Heart right ventricle (tissue), 16 donors: Measurements from ENCODE around the gene PRSS56. TPM values are rescaled to one million over a fixed set of nuclear protein-coding genes. Genes with fewer than 3 reads are reported as not detected.

Experiments used
- ATAC-seq, 8 donors: fragments of 200-7000 bp; cut with Tn5 transposase; one replicate each; pipeline ENCODE4 v1.9.1; 2020; ENCODE audit warnings: mild to moderate bottlenecking in 8 of 8, moderate library complexity in 8 of 8, moderate number of reproducible peaks in 1 of 8
- DNase-seq, 2 donors: peaks; one replicate each; pipeline ENCODE4 v3.0.0-alpha.2; 2020
- H3K27ac ChIP-seq, 10 donors: fragments of 200-600 bp; sonication (generic) in 2 of 10; one replicate each; pipeline versions ENCODE4 v1.5.0 to v1.8.0; 2020 to 2022; ENCODE audit warnings: mild to moderate bottlenecking in 3 of 10
- H3K27me3 ChIP-seq, 7 donors: fragments of 200-600 bp; one replicate each; pipeline ENCODE4 v1.8.0; 2021 to 2022; ENCODE audit warnings: mild to moderate bottlenecking in 2 of 7
- H3K36me3 ChIP-seq, 9 donors: fragments of 200-600 bp; sonication (generic) in 1 of 9; one replicate each; pipeline versions ENCODE4 v1.5.0 to v1.8.0; 2020 to 2022; ENCODE audit warnings: mild to moderate bottlenecking in 2 of 9
- H3K4me1 ChIP-seq, 9 donors: fragments of 200-600 bp; sonication (generic) in 1 of 9; one replicate each; pipeline versions ENCODE4 v1.5.0 to v1.8.0; 2020 to 2022; ENCODE audit warnings: mild to moderate bottlenecking in 4 of 9
- H3K4me3 ChIP-seq, 10 donors: fragments of 200-600 bp; sonication (generic) in 2 of 10; one replicate each; pipeline versions ENCODE4 v1.5.0 to v1.8.0; 2020 to 2022; ENCODE audit warnings: mild to moderate bottlenecking in 7 of 10, moderate library complexity in 2 of 10
- H3K9me3 ChIP-seq, 11 donors: fragments of 200-600 bp in 10 of 11; sonication (generic) in 2 of 11; one replicate each; pipeline versions ENCODE4 v1.5.0 to v1.8.0; 2013 to 2022; ENCODE audit warnings: mild to moderate bottlenecking in 2 of 11, control low read depth in 1 of 11, moderate library complexity in 1 of 11
- WGBS, 2 donors: extraction: QIAGEN DNeasy Blood & Tissue Kit; methylation state at CpG; one replicate each; pipeline ENCODE4 v1.1.7; 2013; ENCODE audit warnings: inconsistent platforms in 1 of 2; 5-methylcytosine and 5-hydroxymethylcytosine counted together
- intact Hi-C, 10 donors: fragments of 100-400 bp; cut with DNase I; formaldehyde crosslinking; loops; one replicate each; pipeline versions ENCODE4 v1.11.1 to v1.14.2; 2022
- polyA plus RNA-seq, 2 donors: library from polyadenylated mRNA; stranded (reverse); fragments of 200-250 nt; gene quantifications; one replicate each; pipeline ENCODE4 v1.2.3, GENCODE V29; 2013
- total RNA-seq, 10 donors: library from RNA; stranded (reverse); fragmentation: NEBNext Ultra II Directional in 3 of 10; extraction: Animal tissue kit (Norgen Biotek cat#: 25700) in 3 of 10; gene quantifications; one replicate each; pipeline versions ENCODE4 v1.2.1 to v1.2.4, GENCODE V29; 2021 to 2023
- TF ChIP-seq, protein P1 (sequence below), 9 donors: fragments of 200-600 bp; sonication (generic) in 2 of 9; IDR thresholded peaks; one replicate each; pipeline versions ENCODE4 v1.5.0 to v1.8.0; 2021 to 2022; ENCODE audit warnings: antibody characterized with exemption in 9 of 9, mild to moderate bottlenecking in 5 of 9, moderate library complexity in 1 of 9
- donor health status: Arrhythmogenic right ventricular cardiomyopathy.
- donor health status: ischemic (EF 13 %, LVEDD 7.1; RV severe dilation, severe dysfunction).
- donor health status: healthy with polysubstance abuse.
- donor health status: DM: no; HTN: yes; CAD: no.
- donor health status: DM: no; HTN: no; CAD: no.
- donor health status: ischemic (EF 25% LVEDD 6.9; RV normal size, moderate dysfunction).
- donor health status: ischemic (EF 25% LVEDD 5.7; RV mildly dilated, moderate dysfunction).
- donor health status: healthy.
- donor health status: DM: yes; HTN: yes; CAD: no.
- donor health status: Ischemic cardiomyopathy.
- donor health status: ischemic (EF 35%, LVEDD 5.7; RV mildly dilated, moderate dysfunction).
- donor health status: nonischemic (EF 11% LVEDD 7.7; RV severe dilation, severe dysfunction).
- donor health status: DM: yes; HTN: yes; CAD: no.
- donor health status: PGD.
- donor health status: ischemic (EF 29% LVEDD 5.4; RV normal size, mild dysfunction).
- donor health status: nonischemic (EF 23%, LVEDD 6.1; RV moderate dilation, normal function).

Gene PRSS56
- total and polyA plus RNA-seq, 12 donors = 0.12 to 0.35 (median 0.19) TPM; not detected in 8

DNA sequence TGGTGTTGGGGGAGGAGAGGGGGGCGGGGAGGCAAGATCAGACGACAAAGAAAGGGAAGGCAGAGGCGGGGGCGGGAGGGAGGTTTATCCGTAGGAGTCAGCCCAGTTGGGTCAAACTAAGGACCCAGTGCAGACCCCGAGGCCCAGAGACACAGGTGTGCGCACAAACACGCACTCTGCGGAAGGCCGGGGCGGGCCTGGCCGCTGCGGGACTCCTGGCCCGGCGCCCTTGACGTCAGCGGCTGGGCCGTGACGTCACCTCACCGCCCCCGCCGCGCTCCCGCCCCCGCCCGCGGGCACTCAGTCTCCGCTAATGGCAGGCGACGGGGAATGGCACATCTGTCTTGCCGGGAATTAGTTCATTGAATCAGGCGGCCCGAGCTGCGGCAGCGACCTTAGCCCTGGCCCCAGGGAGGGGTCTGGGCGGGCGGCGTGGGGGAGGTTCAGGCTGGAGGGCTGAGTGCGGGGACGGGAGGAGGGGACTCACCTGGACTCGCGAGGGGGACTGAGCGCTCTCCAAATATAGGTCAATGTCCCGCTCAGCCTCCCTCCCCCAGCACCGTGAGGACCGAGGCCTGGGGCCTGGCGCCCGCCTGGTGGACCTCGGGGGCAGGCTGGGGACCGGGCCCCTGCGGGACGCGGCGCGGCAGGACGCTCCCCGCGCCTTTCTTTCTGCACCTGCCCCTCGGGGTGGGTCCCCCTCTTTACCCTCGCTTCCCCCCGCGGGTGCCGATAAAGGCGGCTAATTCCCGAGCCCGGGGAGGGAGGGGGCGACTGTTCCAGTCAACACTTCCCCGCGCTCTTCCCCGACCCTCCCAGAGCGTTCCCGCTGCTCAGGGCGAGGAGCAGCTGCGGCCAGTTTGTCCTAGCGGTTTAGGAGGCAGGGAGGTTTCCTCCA lies 17.0 kb upstream of the PRSS56 start:
- Histone ChIP-seq H3K4me3 (peak overlapping the region in 9 of 10 donors; percentile 43 to 60 (median 48)), H3K27ac (peak overlapping the region in 3 of 10 donors; percentile 22 to 40 (median 36)), H3K27me3 (peaks cover 6 to 59% (median 33%) of the 10 kb centered on the region in 7 donors), H3K9me3 (no peaks in the 10 kb centered on the region), H3K4me1 (peaks cover 3 to 20% (median 9%) of the 10 kb centered on the region in 9 donors), H3K36me3 (no peaks in the 10 kb centered on the region)
- peak; percentile 29 to 44 for DNase-seq
- 1 to 4% methylated on average over 72 to 75 of the region's 75 CpGs for WGBS, 2 donors
- TF ChIP-seq, protein P1, sequence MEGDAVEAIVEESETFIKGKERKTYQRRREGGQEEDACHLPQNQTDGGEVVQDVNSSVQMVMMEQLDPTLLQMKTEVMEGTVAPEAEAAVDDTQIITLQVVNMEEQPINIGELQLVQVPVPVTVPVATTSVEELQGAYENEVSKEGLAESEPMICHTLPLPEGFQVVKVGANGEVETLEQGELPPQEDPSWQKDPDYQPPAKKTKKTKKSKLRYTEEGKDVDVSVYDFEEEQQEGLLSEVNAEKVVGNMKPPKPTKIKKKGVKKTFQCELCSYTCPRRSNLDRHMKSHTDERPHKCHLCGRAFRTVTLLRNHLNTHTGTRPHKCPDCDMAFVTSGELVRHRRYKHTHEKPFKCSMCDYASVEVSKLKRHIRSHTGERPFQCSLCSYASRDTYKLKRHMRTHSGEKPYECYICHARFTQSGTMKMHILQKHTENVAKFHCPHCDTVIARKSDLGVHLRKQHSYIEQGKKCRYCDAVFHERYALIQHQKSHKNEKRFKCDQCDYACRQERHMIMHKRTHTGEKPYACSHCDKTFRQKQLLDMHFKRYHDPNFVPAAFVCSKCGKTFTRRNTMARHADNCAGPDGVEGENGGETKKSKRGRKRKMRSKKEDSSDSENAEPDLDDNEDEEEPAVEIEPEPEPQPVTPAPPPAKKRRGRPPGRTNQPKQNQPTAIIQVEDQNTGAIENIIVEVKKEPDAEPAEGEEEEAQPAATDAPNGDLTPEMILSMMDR (IDR thresholded peaks at IDR 0.05) = no peak
- intact Hi-C loops = no loop called here
- peak; percentile 40 to 79 (median 64) for ATAC-seq

- TF ChIP-seq, protein P1 (IDR thresholded peaks at IDR 0.05) = no peak
- DNase-seq (no peak), ATAC-seq (no peak)
- Histone ChIP-seq H3K36me3 (no peaks in the 10 kb centered on the region), H3K27ac (peak overlapping the region in 1 of 10 donors; percentile 22), H3K4me1 (peaks cover 3 to 20% (median 9%) of the 10 kb centered on the region in 9 donors), H3K4me3 (peak overlapping the region in 7 of 10 donors; percentile 44 to 60 (median 50)), H3K9me3 (no peaks in the 10 kb centered on the region), H3K27me3 (peaks cover 6 to 59% (median 37%) of the 10 kb centered on the region in 7 donors)
- 29 to 30% methylated on average over 16 of the region's 16 CpGs for WGBS, 2 donors
- intact Hi-C loops = no loop called here
These were observed 16.3 kb upstream of the PRSS56 start for GRCh38 chr2:232503809-232504323.

- intact Hi-C loops = no loop called here
- Histone ChIP-seq H3K9me3 (no peaks in the 10 kb centered on the region), H3K4me3 (no peak overlapping the region), H3K27ac (no peak overlapping the region), H3K4me1 (peaks cover 3 to 20% (median 9%) of the 10 kb centered on the region in 9 donors), H3K27me3 (peaks cover 6 to 59% (median 37%) of the 10 kb centered on the region in 7 donors), H3K36me3 (no peaks in the 10 kb centered on the region)
- ATAC-seq (no peak), DNase-seq (no peak)
- TF ChIP-seq, protein P1 (IDR thresholded peaks at IDR 0.05) = no peak
- 58 to 87% methylated on average over 2 of the region's 2 CpGs for WGBS, 2 donors
These were observed 15.8 kb upstream of the PRSS56 start for GRCh38 chr2:232504438-232504837.

DNA sequence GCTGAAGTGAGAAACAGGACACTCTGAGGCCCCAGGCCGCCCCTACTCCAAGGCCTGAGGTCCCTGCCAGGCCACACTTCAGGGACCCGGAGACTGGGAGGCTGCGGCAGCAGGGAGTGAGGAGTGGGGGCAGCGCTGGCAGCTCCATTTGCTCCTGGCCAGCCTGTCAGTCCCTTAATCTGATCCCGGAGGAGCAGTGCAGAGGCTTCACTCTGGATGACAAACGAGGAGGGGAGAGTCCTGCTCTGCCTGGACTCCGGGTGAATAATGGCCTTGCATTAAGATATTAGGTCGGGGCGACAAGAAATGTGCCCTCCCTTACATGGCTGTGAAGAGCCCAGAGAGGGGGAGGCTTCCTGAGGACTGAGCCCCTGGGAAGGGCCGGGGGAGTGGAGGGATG lies 14.3 kb upstream of the PRSS56 start:
- Histone ChIP-seq H3K4me1 (peaks cover 3 to 20% (median 9%) of the 10 kb centered on the region in 9 donors), H3K36me3 (no peaks in the 10 kb centered on the region), H3K27me3 (peaks cover 6 to 55% (median 37%) of the 10 kb centered on the region in 7 donors), H3K4me3 (no peak overlapping the region), H3K9me3 (no peaks in the 10 kb centered on the region), H3K27ac (no peak overlapping the region)
- ATAC-seq (no peak), DNase-seq (no peak)
- WGBS, 2 donors = 49 to 50% methylated on average over 10 of the region's 10 CpGs
- intact Hi-C loops = no loop called here
- TF ChIP-seq, protein P1 (IDR thresholded peaks at IDR 0.05) = no peak
